ENCODE data around the gene NAT8L. TPM values are rescaled to one million over a fixed set of nuclear protein-coding genes. Genes with fewer than 3 reads are reported as not detected.

NAT8L gene
- total RNA-seq, 4 donors from 2014 or later = 0.27 to 1.2 TPM; not detected in 2

GRCh38 chr4:2049381-2049780 lies 9.7 kb upstream of the NAT8L start:
- Histone ChIP-seq H3K4me1 (no peaks in the 10 kb centered on the region), H3K27me3 (no peaks in the 10 kb centered on the region), H3K4me3 (no peak overlapping the region), H3K27ac (no peak overlapping the region), H3K36me3 (no peaks in the 10 kb centered on the region), H3K9me3 (no peaks in the 10 kb centered on the region)
- DNase-seq = no peak
- intact Hi-C loops (cut with DNase I; ENCODE audit: low total_unique reads) = no loop called here
- TF ChIP-seq CTCF (IDR thresholded peaks at IDR 0.05) = no peak
- no peak for TF ChIP-seq POLR2A (IDR thresholded peaks at IDR 0.05)

- Histone ChIP-seq H3K27me3 (no peaks in the 10 kb centered on the region), H3K27ac (no peak overlapping the region), H3K36me3 (no peaks in the 10 kb centered on the region), H3K9me3 (no peaks in the 10 kb centered on the region), H3K4me1 (no peaks in the 10 kb centered on the region), H3K4me3 (no peak overlapping the region)
- no peak for TF ChIP-seq CTCF (IDR thresholded peaks at IDR 0.05)
- TF ChIP-seq POLR2A (IDR thresholded peaks at IDR 0.05) = no peak
- intact Hi-C loops (cut with DNase I; ENCODE audit: low total_unique reads) = no loop called here
- DNase-seq = no peak
Measured at GRCh38 chr4:2049811-2050210, 9.3 kb upstream of the NAT8L start.

- H3K27me3 ChIP-seq = no peaks in the 10 kb centered on the region
- intact Hi-C loops (cut with DNase I; ENCODE audit: low total_unique reads) = no loop called here
- no peaks in the 10 kb centered on the region for H3K4me1 ChIP-seq
- no peaks in the 10 kb centered on the region for H3K9me3 ChIP-seq
- H3K27ac ChIP-seq = no peak overlapping the region
- no peaks in the 10 kb centered on the region for H3K36me3 ChIP-seq
- no peak for DNase-seq
- H3K4me3 ChIP-seq = no peak overlapping the region
- TF ChIP-seq CTCF (IDR thresholded peaks at IDR 0.05) (no peak), POLR2A (IDR thresholded peaks at IDR 0.05) (no peak)
Measured at GRCh38 chr4:2051086-2051485, 8.0 kb upstream of the NAT8L start.

- Histone ChIP-seq H3K4me1 (peaks cover 0 to 3% of the 10 kb centered on the region in 2 donors), H3K4me3 (no peak overlapping the region), H3K27ac (no peak overlapping the region), H3K36me3 (no peaks in the 10 kb centered on the region), H3K9me3 (no peaks in the 10 kb centered on the region), H3K27me3 (peaks cover 5 to 11% of the 10 kb centered on the region in 2 donors)
- intact Hi-C loops (cut with DNase I; ENCODE audit: low total_unique reads) = no loop called here
- DNase-seq = no peak
- TF ChIP-seq CTCF (IDR thresholded peaks at IDR 0.05) (no peak), POLR2A (IDR thresholded peaks at IDR 0.05) (no peak)
Measured at GRCh38 chr4:2054217-2054616, 4.9 kb upstream of the NAT8L start.

- no peak for DNase-seq
- TF ChIP-seq POLR2A (IDR thresholded peaks at IDR 0.05) = no peak
- TF ChIP-seq CTCF (IDR thresholded peaks at IDR 0.05) = no peak
- Histone ChIP-seq H3K4me1 (peaks cover 0 to 7% of the 10 kb centered on the region in 2 donors), H3K27ac (no peak overlapping the region), H3K9me3 (no peaks in the 10 kb centered on the region), H3K36me3 (no peaks in the 10 kb centered on the region), H3K4me3 (no peak overlapping the region), H3K27me3 (peaks cover 5 to 19% of the 10 kb centered on the region in 2 donors)
- intact Hi-C loops (cut with DNase I; ENCODE audit: low total_unique reads) = no loop called here
Measured at GRCh38 chr4:2057382-2058065, 1.6 kb upstream of the NAT8L start.
